HG03342 (cell line): ENCODE data around the gene H19.

Source experiments
- ATAC-seq: cut with Tn5 transposase; IDR thresholded peaks from one replicate; pipeline ENCODE4 v1.9.1; 2021; ENCODE audit warnings: mild to moderate bottlenecking, moderate library complexity; ENCODE audit not compliant: unreplicated experiment

Gene H19

GRCh38 chr11:1948389-1948788, 49.3 kb downstream of the H19 start:
- ATAC-seq = no peak

- no peak for ATAC-seq
Observed at GRCh38 chr11:1947592-1948237, 49.9 kb downstream of the H19 start.

GRCh38 chr11:1946812-1947484, 50.7 kb downstream of the H19 start, which contains the start of gene MRPL23:
TSS of gene MRPL23 (plus strand) at chr11:1947332. CDS start at chr11:1947363, 31 bp downstream.
- ATAC-seq = peak; percentile 46
